Choroid plexus epithelial cell (primary cell): ENCODE results near the gene TPCN2.
A peak's percentile ranks its signal among the peaks of the same experiment; 100 is the strongest.

Experiments
- DNase-seq: peaks from one replicate; pipeline ENCODE4 v3.0.0-alpha.2; 2010; ENCODE audit warnings: low read depth
- H3K4me3 ChIP-seq: 2 replicates; pipeline ENCODE4 v1.5.1; 2011; ENCODE audit warnings: low read depth, mild to moderate bottlenecking, control low read depth, low read length, moderate library complexity
- CTCF ChIP-seq: conservative IDR thresholded peaks from 2 replicates; pipeline ENCODE4 v1.5.1; 2011; ENCODE audit warnings: low read depth, mild to moderate bottlenecking, control low read depth, inconsistent platforms, low read length, moderate library complexity

TPCN2 gene

GRCh38 chr11:69157156-69157821 lies 108.6 kb downstream of the TPCN2 start:
- H3K4me3 ChIP-seq: peak overlapping the region; percentile 11
- peak; percentile 35 for DNase-seq
- no peak for TF ChIP-seq CTCF

- no peak overlapping the region for H3K4me3 ChIP-seq
- no peak for TF ChIP-seq CTCF
- DNase-seq: no peak
Observed at GRCh38 chr11:69157822-69158231, 109.1 kb downstream of the TPCN2 start.

- no peak for TF ChIP-seq CTCF
- no peak overlapping the region for H3K4me3 ChIP-seq
- no peak for DNase-seq
Observed at GRCh38 chr11:69158301-69159149, 109.8 kb downstream of the TPCN2 start.

- no peak for DNase-seq
- H3K4me3 ChIP-seq: no peak overlapping the region
- no peak for TF ChIP-seq CTCF
Observed at GRCh38 chr11:69159150-69159852, 110.6 kb downstream of the TPCN2 start.

GRCh38 chr11:69160296-69161116 lies 111.8 kb downstream of the TPCN2 start:
- no peak overlapping the region for H3K4me3 ChIP-seq
- TF ChIP-seq CTCF: no peak
- no peak for DNase-seq

- TF ChIP-seq CTCF: no peak
- H3K4me3 ChIP-seq: no peak overlapping the region
- DNase-seq: no peak
Observed at GRCh38 chr11:69161117-69161407, 112.3 kb downstream of the TPCN2 start.
